BLaER1 treated with 17β-estradiol and CSF1 and Interleukin-3, amounts not matched to agents 10 nM and 100 nM (cell line): ENCODE results near the gene GTPBP3.

Experiments
- H3K27ac ChIP-seq, 11 experiments: shearing (Covaris generic); formaldehyde crosslinking; 2 replicates each; pipeline ENCODE4 v1.8.1; 2022
- H3K27me3 ChIP-seq, 11 experiments: shearing (Covaris generic); formaldehyde crosslinking; 2 replicates each; pipeline ENCODE4 v1.8.1; 2022
- H3K36me3 ChIP-seq, 11 experiments: shearing (Covaris generic); formaldehyde crosslinking; 2 replicates each; pipeline ENCODE4 v1.8.1; 2022
- H3K4me1 ChIP-seq, 10 experiments: shearing (Covaris generic); formaldehyde crosslinking; 2 replicates each; pipeline ENCODE4 v1.8.1; 2022
- H3K4me2 ChIP-seq, 11 experiments: shearing (Covaris generic); formaldehyde crosslinking; 2 replicates each; pipeline ENCODE4 v1.8.1; 2022
- H3K4me3 ChIP-seq, 10 experiments: shearing (Covaris generic); formaldehyde crosslinking; 2 replicates each; pipeline ENCODE4 v1.8.1; 2022
- H3K9ac ChIP-seq, 11 experiments: shearing (Covaris generic); formaldehyde crosslinking; 2 replicates each; pipeline ENCODE4 v1.8.1; 2022
- H3K9me3 ChIP-seq, 11 experiments: shearing (Covaris generic); formaldehyde crosslinking; replicated peaks in 1 of 11; 2 replicates each; pipeline ENCODE4 v1.8.1; 2022
- H4K20me1 ChIP-seq, 11 experiments: shearing (Covaris generic); formaldehyde crosslinking; 2 replicates each; pipeline ENCODE4 v1.8.1; 2022
- Cebpa-rat ChIP-seq, 11 experiments: shearing (Covaris generic); IDR thresholded peaks; 2 replicates each; pipeline ENCODE4 v1.8.1; 2022

GTPBP3 gene

DNA sequence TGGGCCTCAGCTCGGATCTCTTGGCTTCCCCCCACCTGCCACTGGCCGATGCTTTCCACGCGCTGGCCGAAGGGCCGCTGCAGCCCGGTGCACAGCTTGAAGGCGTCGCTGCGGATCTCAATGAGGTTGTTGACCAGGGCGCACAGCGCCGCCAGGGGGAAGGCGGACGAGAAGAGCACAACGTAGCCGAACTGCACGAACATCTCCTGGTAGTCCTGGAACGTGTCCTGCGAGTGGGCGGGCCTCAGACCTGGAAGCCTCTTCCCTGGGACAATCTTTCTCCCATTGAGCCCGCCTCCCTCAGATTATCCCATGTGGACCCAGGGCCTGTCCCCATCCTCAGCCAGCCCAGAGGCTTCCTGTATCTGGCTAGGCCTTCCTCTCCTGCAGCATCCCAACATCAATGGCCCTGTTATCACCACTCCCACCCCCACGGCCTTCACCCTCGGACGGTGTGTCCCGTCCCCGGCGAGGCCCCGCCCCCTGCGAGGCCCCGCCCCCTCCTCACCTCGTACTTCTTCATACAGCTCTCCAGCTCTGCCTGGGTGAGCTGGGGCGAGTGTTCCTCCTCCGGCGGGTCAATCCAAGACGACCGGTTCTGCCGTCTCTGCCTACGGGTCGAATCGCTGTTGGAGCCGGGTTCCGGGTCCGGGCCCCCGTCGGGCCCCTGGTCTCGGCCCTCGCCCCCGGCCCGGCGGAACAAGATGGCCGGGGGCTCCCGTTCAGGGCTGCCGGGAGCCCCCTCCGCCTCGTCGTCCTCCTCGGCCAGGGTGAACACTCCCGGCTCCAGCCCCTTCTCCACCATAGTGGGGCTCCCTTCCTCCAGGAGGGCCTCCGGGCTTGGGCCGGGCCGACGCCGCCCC is 9.5 kb upstream of the GTPBP3 start:
- Histone ChIP-seq H4K20me1 (peaks cover 0 to 64% (median 27%) of the 10 kb centered on the region in 11 experiments; a peak in 18 of 22 replicates), H3K36me3 (peaks cover 6 to 66% (median 12%) of the 10 kb centered on the region in 11 experiments; a peak in 18 of 22 replicates), H3K4me2 (peak overlapping the region; percentile 79 to 95 (median 86)), H3K27ac (peak overlapping the region in 3 of 11 experiments; percentile 27 to 47 (median 46); a peak in 3 of 22 replicates), H3K4me3 (peak overlapping the region; percentile 18 to 53 (median 44); a peak in 11 of 20 replicates), H3K4me1 (peaks cover 37 to 63% (median 47%) of the 10 kb centered on the region in 10 experiments), H3K9ac (peak overlapping the region in 8 of 11 experiments; percentile 32 to 70 (median 50); a peak in 11 of 22 replicates), H3K27me3 (peaks cover 15 to 29% (median 20%) of the 10 kb centered on the region in 11 experiments; a peak in 21 of 22 replicates), H3K9me3 (peaks cover 0 to 7% (median 4%) of the 10 kb centered on the region in 11 experiments; a peak in 13 of 22 replicates)
- TF ChIP-seq Cebpa-rat (IDR thresholded peaks at IDR 0.05), result no peak

DNA sequence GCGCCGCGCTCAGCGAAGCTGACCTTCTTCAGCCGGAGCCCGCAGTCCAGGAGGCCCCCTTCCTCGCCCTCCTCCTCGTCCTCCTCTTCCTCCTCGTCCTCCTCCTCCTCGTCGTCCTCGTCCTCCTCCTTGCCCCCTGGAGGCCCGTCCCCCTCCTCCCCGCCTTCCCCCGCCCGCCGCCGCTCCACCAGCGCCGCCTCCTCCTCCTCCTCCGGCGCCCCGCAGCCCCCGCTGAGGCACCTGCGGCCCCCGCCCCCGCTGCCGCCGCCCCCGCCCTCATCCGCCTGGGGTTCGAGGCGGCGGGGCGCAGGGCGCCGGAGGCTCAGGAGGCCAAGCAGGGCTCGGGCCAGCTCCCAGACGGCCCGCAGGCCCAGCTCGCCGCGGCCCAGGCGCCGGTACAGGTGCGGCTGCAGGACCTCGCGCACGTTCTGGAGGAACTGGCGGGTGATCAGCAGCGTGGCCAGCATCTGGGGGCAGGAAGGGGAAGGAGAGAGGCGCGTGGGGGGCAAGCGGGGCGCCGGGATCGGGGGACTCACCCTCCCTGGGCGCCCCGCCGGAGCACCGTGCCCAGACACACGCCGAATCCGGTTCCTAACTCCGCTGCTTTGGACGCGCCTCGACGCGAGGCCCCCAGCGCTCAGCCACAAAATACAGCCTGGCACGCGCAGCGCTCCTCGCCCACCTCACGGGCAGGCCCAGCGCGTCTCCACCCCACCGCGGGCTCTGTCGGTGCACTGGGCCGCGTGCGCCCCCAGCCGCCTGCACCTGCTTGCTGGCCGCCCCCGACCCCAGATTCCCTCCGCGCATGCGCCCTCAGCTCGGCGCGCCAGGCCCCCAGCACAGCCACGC is 8.6 kb upstream of the GTPBP3 start:
- peaks cover 0 to 9% (median 6%) of the 10 kb centered on the region in 11 experiments; a peak in 13 of 22 replicates for H3K9me3 ChIP-seq
- H3K4me3 ChIP-seq, result peak overlapping the region; percentile 18 to 54 (median 44); a peak in 13 of 20 replicates
- H3K4me1 ChIP-seq, result peaks cover 33 to 65% (median 49%) of the 10 kb centered on the region in 10 experiments
- peak overlapping the region in 3 of 11 experiments; percentile 27 to 59 (median 47); a peak in 4 of 22 replicates for H3K27ac ChIP-seq
- no peak for TF ChIP-seq Cebpa-rat (IDR thresholded peaks at IDR 0.05)
- peaks cover 15 to 29% (median 20%) of the 10 kb centered on the region in 11 experiments; a peak in 21 of 22 replicates for H3K27me3 ChIP-seq
- H3K4me2 ChIP-seq, result peak overlapping the region; percentile 79 to 95 (median 92)
- peaks cover 8 to 70% (median 15%) of the 10 kb centered on the region in 11 experiments; a peak in 18 of 22 replicates for H3K36me3 ChIP-seq
- H4K20me1 ChIP-seq, result peaks cover 0 to 62% (median 27%) of the 10 kb centered on the region in 11 experiments; a peak in 16 of 22 replicates
- H3K9ac ChIP-seq, result peak overlapping the region; percentile 21 to 70 (median 50); a peak in 17 of 22 replicates

DNA sequence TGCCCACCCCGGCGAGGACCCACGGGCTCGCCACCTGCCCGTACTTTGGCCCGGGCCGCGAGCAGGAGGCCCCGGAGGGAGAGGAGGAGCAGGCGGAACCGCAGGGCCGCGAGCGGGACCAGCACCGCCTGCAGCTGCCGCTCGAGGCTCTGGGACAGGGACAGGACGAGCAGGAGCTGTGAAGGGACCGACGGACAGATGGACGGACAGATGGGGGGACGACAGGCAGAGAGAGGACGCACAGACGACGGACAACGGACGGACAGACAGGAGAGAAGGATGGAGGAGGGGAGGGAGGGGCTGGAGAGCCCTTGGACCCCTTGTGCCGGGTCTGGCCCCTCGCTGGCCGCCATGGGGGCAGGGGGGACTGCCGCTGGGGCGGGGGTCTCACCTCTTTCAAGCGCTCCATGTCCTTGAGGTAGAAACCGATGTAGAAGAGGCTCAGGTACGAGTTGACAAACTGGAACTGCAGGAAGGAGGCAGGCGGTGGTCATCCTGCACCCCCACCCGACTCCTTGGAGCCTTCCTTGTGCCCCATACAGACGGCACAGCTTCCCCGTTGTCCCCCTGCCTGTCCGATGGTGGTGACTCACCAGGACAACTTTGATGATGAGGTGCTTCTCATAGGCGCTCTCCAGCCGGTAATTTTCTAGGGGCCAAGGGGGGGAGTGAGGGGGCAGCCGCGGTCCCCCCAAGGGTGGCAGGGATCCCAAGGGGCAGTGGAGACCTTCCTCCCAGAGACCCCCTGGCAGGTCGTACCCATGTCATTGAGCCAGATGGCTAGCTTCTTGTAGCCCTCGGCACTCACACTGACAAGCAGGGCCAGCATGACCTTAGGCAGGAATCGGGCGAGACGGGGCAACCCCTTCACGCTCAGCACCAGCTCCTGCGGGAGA is 7.7 kb upstream of the GTPBP3 start:
- peak overlapping the region; percentile 75 to 95 (median 92) for H3K4me2 ChIP-seq
- H3K4me1 ChIP-seq, result peaks cover 36 to 64% (median 45%) of the 10 kb centered on the region in 10 experiments

DNA sequence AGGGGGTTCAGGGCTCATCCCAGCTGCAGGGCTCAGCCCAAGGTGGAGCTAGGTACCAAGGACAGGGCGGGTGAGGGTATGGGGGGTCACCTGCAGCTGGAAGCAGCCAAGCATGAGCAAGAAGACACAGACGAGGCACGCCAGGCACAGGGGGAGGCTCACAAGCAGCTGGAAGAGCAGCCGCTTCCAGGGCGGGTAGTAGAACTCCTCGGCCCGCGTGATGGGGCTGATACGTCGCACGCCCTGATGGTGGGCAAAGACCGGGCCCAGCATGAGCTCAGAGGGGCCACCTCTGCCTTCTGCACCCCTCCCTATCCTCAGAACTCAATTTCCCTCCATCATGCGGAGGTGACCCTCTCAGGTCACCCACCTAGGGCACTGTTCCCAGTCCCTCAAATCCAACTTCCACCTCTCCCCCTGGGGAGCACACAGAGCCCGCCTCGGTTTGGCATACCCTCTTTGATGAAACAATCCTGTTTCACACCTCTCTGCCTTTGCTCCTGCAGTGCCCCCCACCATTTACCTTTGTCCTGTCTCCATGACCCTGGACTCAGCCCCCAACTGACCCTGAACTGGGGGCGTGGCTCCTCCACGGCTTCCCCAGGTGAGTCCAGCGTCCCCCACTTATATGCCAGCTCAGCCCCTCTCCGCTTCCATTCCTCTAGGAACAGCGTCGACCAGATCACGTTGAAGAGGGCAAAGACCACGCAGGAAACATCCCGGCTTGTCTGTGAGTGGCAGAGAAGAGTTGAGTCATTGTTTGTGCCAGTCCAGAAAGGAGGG is 6.9 kb upstream of the GTPBP3 start:
- Histone ChIP-seq H3K4me2 (peak overlapping the region in 10 of 11 experiments; percentile 75 to 95 (median 92); a peak in 18 of 22 replicates), H3K9me3 (peaks cover 0 to 9% (median 6%) of the 10 kb centered on the region in 11 experiments; a peak in 13 of 22 replicates), H3K4me1 (peaks cover 40 to 71% (median 51%) of the 10 kb centered on the region in 10 experiments), H3K36me3 (peaks cover 7 to 58% (median 12%) of the 10 kb centered on the region in 11 experiments; a peak in 18 of 22 replicates), H3K4me3 (no peak overlapping the region), H4K20me1 (peaks cover 0 to 48% (median 21%) of the 10 kb centered on the region in 11 experiments; a peak in 15 of 22 replicates), H3K9ac (no peak overlapping the region; a peak in 3 of 22 replicates), H3K27me3 (peaks cover 15 to 29% (median 20%) of the 10 kb centered on the region in 11 experiments; a peak in 21 of 22 replicates), H3K27ac (no peak overlapping the region)
- TF ChIP-seq Cebpa-rat (IDR thresholded peaks at IDR 0.05), result no peak

More for the DNA sequence above, 7.7 kb upstream of the GTPBP3 start:
- peaks cover 0 to 9% (median 6%) of the 10 kb centered on the region in 11 experiments; a peak in 13 of 22 replicates for H3K9me3 ChIP-seq
- H3K4me3 ChIP-seq, result peak overlapping the region in 7 of 10 experiments; percentile 6 to 54 (median 28); a peak in 5 of 20 replicates
- H3K36me3 ChIP-seq, result peaks cover 8 to 67% (median 14%) of the 10 kb centered on the region in 11 experiments; a peak in 18 of 22 replicates
- peaks cover 0 to 56% (median 27%) of the 10 kb centered on the region in 11 experiments; a peak in 16 of 22 replicates for H4K20me1 ChIP-seq
- peak overlapping the region in 7 of 11 experiments; percentile 21 to 70 (median 41); a peak in 7 of 22 replicates for H3K9ac ChIP-seq
- no peak for TF ChIP-seq Cebpa-rat (IDR thresholded peaks at IDR 0.05)
- H3K27ac ChIP-seq, result no peak overlapping the region; a peak in 1 of 22 replicates
- H3K27me3 ChIP-seq, result peaks cover 15 to 29% (median 20%) of the 10 kb centered on the region in 11 experiments; a peak in 21 of 22 replicates

DNA sequence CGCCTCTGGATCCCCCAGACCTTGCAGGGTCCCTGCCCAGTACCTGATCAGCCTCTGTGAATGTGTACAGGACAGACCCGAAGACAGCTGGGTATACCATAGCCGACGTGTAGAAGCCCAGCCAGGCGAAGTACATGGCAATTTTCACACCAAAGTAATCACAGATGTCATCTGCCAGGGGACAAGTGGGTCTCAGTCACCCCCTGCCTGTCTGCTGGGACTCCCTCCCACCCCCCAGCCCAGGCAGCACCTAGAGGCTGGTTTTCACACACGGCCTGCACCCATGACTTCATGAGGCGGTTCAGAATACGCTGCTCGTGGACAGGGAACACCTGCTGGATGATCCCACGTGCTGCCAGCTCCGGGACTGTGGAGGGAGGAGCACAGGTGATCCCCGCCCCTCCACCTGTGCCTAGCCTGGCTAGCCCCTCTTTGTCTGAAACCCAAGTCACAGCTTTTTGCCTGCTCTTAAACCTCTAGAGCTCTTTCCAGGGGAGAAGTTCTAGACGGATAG is 6.3 kb upstream of the GTPBP3 start:
- peaks cover 7 to 52% (median 12%) of the 10 kb centered on the region in 11 experiments; a peak in 18 of 22 replicates for H3K36me3 ChIP-seq
- no peak overlapping the region; a peak in 1 of 22 replicates for H3K9ac ChIP-seq
- peaks cover 15 to 29% (median 20%) of the 10 kb centered on the region in 11 experiments; a peak in 21 of 22 replicates for H3K27me3 ChIP-seq
- peak overlapping the region in 3 of 11 experiments; percentile 93 to 95 (median 93); a peak in 3 of 22 replicates for H3K4me2 ChIP-seq
- peaks cover 0 to 9% (median 6%) of the 10 kb centered on the region in 11 experiments; a peak in 13 of 22 replicates for H3K9me3 ChIP-seq
- peaks cover 46 to 75% (median 57%) of the 10 kb centered on the region in 10 experiments for H3K4me1 ChIP-seq
- no peak overlapping the region for H3K4me3 ChIP-seq
- TF ChIP-seq Cebpa-rat (IDR thresholded peaks at IDR 0.05), result no peak
- H4K20me1 ChIP-seq, result peaks cover 0 to 44% (median 21%) of the 10 kb centered on the region in 11 experiments; a peak in 15 of 22 replicates
- no peak overlapping the region for H3K27ac ChIP-seq

DNA sequence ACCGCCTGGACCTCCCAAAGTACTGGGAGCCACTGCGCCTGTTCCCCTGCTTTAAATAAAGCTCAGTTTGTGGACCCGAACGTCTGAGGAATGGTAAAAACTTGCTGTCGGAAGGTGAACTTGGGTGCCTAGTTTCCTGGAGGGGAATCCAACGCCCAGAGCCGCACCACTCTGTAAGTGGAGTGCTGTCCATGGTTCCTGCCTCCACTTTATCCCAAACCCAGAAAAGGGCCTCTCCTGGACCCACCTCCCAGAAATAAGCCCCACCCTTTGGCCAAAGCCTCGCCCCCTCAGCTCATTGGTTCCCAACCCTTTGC is 5.0 kb upstream of the GTPBP3 start:
- H3K27ac ChIP-seq, result no peak overlapping the region
- H3K4me1 ChIP-seq, result peaks cover 47 to 66% (median 60%) of the 10 kb centered on the region in 10 experiments
- H3K9me3 ChIP-seq, result peaks cover 0 to 9% (median 6%) of the 10 kb centered on the region in 11 experiments; a peak in 13 of 22 replicates
- H3K27me3 ChIP-seq, result peaks cover 15 to 29% (median 20%) of the 10 kb centered on the region in 11 experiments; a peak in 21 of 22 replicates
- no peak for TF ChIP-seq Cebpa-rat (IDR thresholded peaks at IDR 0.05)
- peaks cover 7 to 40% (median 12%) of the 10 kb centered on the region in 11 experiments; a peak in 18 of 22 replicates for H3K36me3 ChIP-seq
- H3K9ac ChIP-seq, result no peak overlapping the region
- H3K4me3 ChIP-seq, result no peak overlapping the region
- peak overlapping the region in 2 of 11 experiments; percentile 35 to 89; a peak in 3 of 22 replicates for H3K4me2 ChIP-seq
- peaks cover 0 to 32% (median 15%) of the 10 kb centered on the region in 11 experiments; a peak in 15 of 22 replicates for H4K20me1 ChIP-seq
